ENCODE measurements around the gene NLE1. TPM values are rescaled to one million over a fixed set of nuclear protein-coding genes. Genes with fewer than 3 reads are reported as not detected.
A peak's percentile ranks its signal among the peaks of the same experiment; 100 is the strongest.

Gene NLE1
- 19.9 and 20.9 TPM in 2 replicates for total RNA-seq
- polyA plus RNA-seq, result 11.4 and 12.0 TPM in 2 replicates

GRCh38 chr17:35141681-35142466, at the start of gene NLE1:
NLE1 (minus strand) TSS chr17:35142303; CDS start chr17:35142275, 28 bp downstream.
- no peak within 1 kb of the TSS for H3K27ac ChIP-seq

GRCh38 chr17:35191001-35191695, 49.0 kb upstream of the NLE1 start:
- Histone ChIP-seq H3K27me3 (no peaks in the 10 kb centered on the region), H3K4me3 (no peak overlapping the region), H3K27ac (no peak overlapping the region), H3K4me1 (ENCODE audit: low read depth) (no peaks in the 10 kb centered on the region), H3K9me3 (ENCODE audit: low read depth) (no peaks in the 10 kb centered on the region), H3K36me3 (peaks cover 29% of the 10 kb centered on the region)
- TF ChIP-seq CTCF (IDR thresholded peaks at IDR 0.05; ENCODE audit: low read depth, low read length), result no peak
- no peak for DNase-seq (ENCODE audit: low read depth in 1 of 2, low spot score in 1 of 2)

More at GRCh38 chr17:35141681-35142466, at the start of gene NLE1:
- H3K27me3 ChIP-seq, result no peaks in the 10 kb centered on the region
- H3K9me3 ChIP-seq (ENCODE audit: low read depth), result no peaks in the 10 kb centered on the region
- DNase-seq (ENCODE audit: low read depth in 1 of 2, low spot score in 1 of 2), result peak; percentile 84 to 87
- TF ChIP-seq CTCF (IDR thresholded peaks at IDR 0.05; ENCODE audit: low read depth, low read length), result peak; percentile 88
- H3K36me3 ChIP-seq, result peaks cover 15% of the 10 kb centered on the region
- H3K4me1 ChIP-seq (ENCODE audit: low read depth), result peaks cover 9% of the 10 kb centered on the region
- H3K4me3 ChIP-seq, result peak within 1 kb of the TSS; percentile 72

GRCh38 chr17:35189291-35189690, 47.2 kb upstream of the NLE1 start:
- Histone ChIP-seq H3K9me3 (ENCODE audit: low read depth) (no peaks in the 10 kb centered on the region), H3K4me1 (ENCODE audit: low read depth) (no peaks in the 10 kb centered on the region), H3K27ac (peak overlapping the region; percentile 5), H3K36me3 (peaks cover 45% of the 10 kb centered on the region), H3K4me3 (no peak overlapping the region), H3K27me3 (no peaks in the 10 kb centered on the region)
- DNase-seq (ENCODE audit: low read depth in 1 of 2, low spot score in 1 of 2), result peak in 1 of 2 donors; percentile 29
- TF ChIP-seq CTCF (IDR thresholded peaks at IDR 0.05; ENCODE audit: low read depth, low read length), result no peak

GRCh38 chr17:35188111-35188510, 46.0 kb upstream of the NLE1 start:
- Histone ChIP-seq H3K27ac (peak overlapping the region; percentile 17), H3K4me3 (no peak overlapping the region)
- no peak for TF ChIP-seq CTCF (IDR thresholded peaks at IDR 0.05; ENCODE audit: low read depth, low read length)

GRCh38 chr17:35187481-35187880, 45.4 kb upstream of the NLE1 start:
- no peak for TF ChIP-seq CTCF (IDR thresholded peaks at IDR 0.05; ENCODE audit: low read depth, low read length)
- Histone ChIP-seq H3K4me1 (ENCODE audit: low read depth) (no peaks in the 10 kb centered on the region), H3K4me3 (no peak overlapping the region)

More at GRCh38 chr17:35188111-35188510, 46.0 kb upstream of the NLE1 start:
- Histone ChIP-seq H3K36me3 (peaks cover 56% of the 10 kb centered on the region), H3K9me3 (ENCODE audit: low read depth) (no peaks in the 10 kb centered on the region), H3K27me3 (no peaks in the 10 kb centered on the region), H3K4me1 (ENCODE audit: low read depth) (no peaks in the 10 kb centered on the region)
- no peak for DNase-seq (ENCODE audit: low read depth in 1 of 2, low spot score in 1 of 2)

More at GRCh38 chr17:35187481-35187880, 45.4 kb upstream of the NLE1 start:
- Histone ChIP-seq H3K36me3 (peaks cover 62% of the 10 kb centered on the region), H3K9me3 (ENCODE audit: low read depth) (no peaks in the 10 kb centered on the region), H3K27ac (peak overlapping the region; percentile 17), H3K27me3 (no peaks in the 10 kb centered on the region)
- DNase-seq (ENCODE audit: low read depth in 1 of 2, low spot score in 1 of 2), result no peak
